ENCODE data around the gene PKN1. TPM values are rescaled to one million over a fixed set of nuclear protein-coding genes. Genes with fewer than 3 reads are reported as not detected.

Gene PKN1
- total and polyA plus RNA-seq, 2 of the 13 experiments (the other 11 are each of a cell fraction or from before 2014, with no cell fraction given): 45.7 to 54.5 TPM

DNA sequence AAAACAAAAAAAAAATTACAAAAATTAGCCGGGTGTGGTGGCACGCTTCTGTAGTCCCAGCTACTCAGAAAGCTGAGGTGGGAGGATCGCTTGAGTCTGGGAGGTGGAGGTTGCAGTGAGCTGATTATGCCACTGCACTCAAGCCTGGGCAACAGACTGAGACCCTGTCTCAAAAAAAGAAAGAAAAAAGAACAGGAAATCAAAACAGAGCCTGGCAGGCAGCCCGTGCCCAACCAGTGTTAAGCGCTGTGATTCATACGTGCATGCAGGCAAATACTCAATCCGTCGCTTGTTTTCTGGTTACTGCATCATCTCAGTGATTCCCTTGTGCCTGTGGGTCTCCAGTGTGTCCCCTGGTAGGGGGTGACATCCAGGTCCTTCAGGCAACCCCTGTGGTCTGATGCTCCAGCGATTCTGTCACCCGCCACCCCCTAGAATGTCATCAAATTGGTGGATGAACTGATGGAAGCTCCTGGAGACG, 32.1 kb upstream of the PKN1 start:
- BruUV-seq (replicated peaks): no TSS peak
- CTCF ChIA-PET (ENCODE audit: low intra/inter-chr PET ratio, low total read pairs): no interaction called here
- POLR2A ChIA-PET: no interaction called here
- Histone ChIP-seq H3K9ac (ENCODE audit: insufficient read depth, low read depth, low read length) (no peak overlapping the region), H3K36me3 (replicated peaks in 1 of 2; ENCODE audit: control insufficient read depth in 1 of 2, insufficient read depth in 2 of 2, low read length in 2 of 2) (no peaks in the 10 kb centered on the region), H2AFZ (ENCODE audit: low read length) (no peak overlapping the region), H4K20me1 (ENCODE audit: insufficient read depth, low read length) (no peaks in the 10 kb centered on the region), H3K4me3 (replicated peaks in 1 of 3; ENCODE audit: insufficient read depth in 1 of 3, low read depth in 2 of 3, low read length in 3 of 3) (no peak overlapping the region), H3K27me3 (ENCODE audit: control insufficient read depth in 1 of 2, insufficient read depth in 2 of 2, low read length in 2 of 2) (peaks cover 0 to 1% of the 10 kb centered on the region in 2 experiments; a peak in 1 of 5 replicates), H3K4me2 (ENCODE audit: low read depth, low read length) (no peak overlapping the region), H3K9me3 (ENCODE audit: low read length) (no peaks in the 10 kb centered on the region), H3K27ac (ENCODE audit: extremely low read length, insufficient read depth, low read length) (no peak overlapping the region), H3K4me1 (ENCODE audit: insufficient read depth, low read length) (0 out of 2 replicates have a peak, but pooled peaks cover 4% of the 10 kb centered on the region), H3K79me2 (ENCODE audit: insufficient read depth, low read length) (no peaks in the 10 kb centered on the region)
- intact Hi-C loops (cut with micrococcal nuclease; ENCODE audit: unreplicated experiment) (no loop called here), in situ Hi-C loops (cut with HindIII; ENCODE audit: extremely low pct_ligation_motif_present, low pct_unique_long_range_greater_than_20kb) (loop anchor here (25.0 kb wide), 1 partner anchor 514 kb away; the partner anchor contains the start of gene NANOS3)
- TF ChIP-seq HNRNPL (IDR thresholded peaks at IDR 0.05; ENCODE audit: low read depth, low read length): no peak
- TF ChIP-seq ZNF24 (IDR thresholded peaks at IDR 0.05): no peak
- no peak for TF ChIP-seq MZF1 (CRISPR knock-in tag; IDR thresholded peaks at IDR 0.05; ENCODE audit: borderline replicate concordance)
- FAIRE-seq: no peak
- ATAC-seq: no peak
- DNase-seq (ENCODE audit: low spot score): no peak
- WGBS (ENCODE audit: low lambda C conversion rate): 66% methylated on average over 9 of the region's 11 CpGs

GRCh38 chr19:14401468-14402195, 31.5 kb upstream of the PKN1 start:
- in situ Hi-C loops (cut with HindIII; ENCODE audit: extremely low pct_ligation_motif_present, low pct_unique_long_range_greater_than_20kb) (loop anchor here (25.0 kb wide), 1 partner anchor 514 kb away; the partner anchor contains the start of gene NANOS3), intact Hi-C loops (cut with micrococcal nuclease; ENCODE audit: unreplicated experiment) (no loop called here)
- 73% methylated on average over 17 of the region's 18 CpGs for WGBS (ENCODE audit: low lambda C conversion rate)
- no peak for ATAC-seq
- ChIA-PET CTCF (ENCODE audit: low intra/inter-chr PET ratio, low total read pairs) (no interaction called here), POLR2A (no interaction called here)
- H3K4me2 ChIP-seq (ENCODE audit: low read depth, low read length): no peak overlapping the region
- no peak overlapping the region for H3K27ac ChIP-seq (ENCODE audit: extremely low read length, insufficient read depth, low read length)
- H3K4me1 ChIP-seq (ENCODE audit: insufficient read depth, low read length): 0 out of 2 replicates have a peak, but pooled peaks cover 8% of the 10 kb centered on the region
- no peaks in the 10 kb centered on the region for H3K36me3 ChIP-seq (replicated peaks in 1 of 2; ENCODE audit: control insufficient read depth in 1 of 2, insufficient read depth in 2 of 2, low read length in 2 of 2)
- BruUV-seq (replicated peaks): no TSS peak
- no peaks in the 10 kb centered on the region for H4K20me1 ChIP-seq (ENCODE audit: insufficient read depth, low read length)
- H3K4me3 ChIP-seq (replicated peaks in 1 of 3; ENCODE audit: insufficient read depth in 1 of 3, low read depth in 2 of 3, low read length in 3 of 3): no peak overlapping the region
- H3K27me3 ChIP-seq (ENCODE audit: control insufficient read depth in 1 of 2, insufficient read depth in 2 of 2, low read length in 2 of 2): no peaks in the 10 kb centered on the region
- no peaks in the 10 kb centered on the region for H3K79me2 ChIP-seq (ENCODE audit: insufficient read depth, low read length)
- no peak overlapping the region for H3K9ac ChIP-seq (ENCODE audit: insufficient read depth, low read depth, low read length)
- DNase-seq (ENCODE audit: low spot score): no peak
- H3K9me3 ChIP-seq (ENCODE audit: low read length): no peaks in the 10 kb centered on the region
- H2AFZ ChIP-seq (ENCODE audit: low read length): no peak overlapping the region
- no peak for FAIRE-seq
- TF ChIP-seq KAT7 (CRISPR knock-in tag; IDR thresholded peaks at IDR 0.05; ENCODE audit: borderline replicate concordance) (no peak), NFIC (IDR thresholded peaks at IDR 0.05; ENCODE audit: low read length) (no peak), ETS1 (CRISPR knock-in tag; IDR thresholded peaks at IDR 0.05) (no peak), HOXA5 (CRISPR knock-in tag; IDR thresholded peaks at IDR 0.05) (no peak), ZNF773 (CRISPR knock-in tag; IDR thresholded peaks at IDR 0.05; ENCODE audit: borderline replicate concordance) (no peak), ZNF496 (CRISPR knock-in tag; IDR thresholded peaks at IDR 0.05; ENCODE audit: insufficient replicate concordance) (no peak), ZNF333 (CRISPR knock-in tag; IDR thresholded peaks at IDR 0.05; ENCODE audit: borderline replicate concordance) (no peak), ZNF737 (CRISPR knock-in tag; IDR thresholded peaks at IDR 0.05; ENCODE audit: borderline replicate concordance) (no peak), CSRNP1 (CRISPR knock-in tag; IDR thresholded peaks at IDR 0.05) (no peak)
- TF ChIP-seq, protein P1, sequence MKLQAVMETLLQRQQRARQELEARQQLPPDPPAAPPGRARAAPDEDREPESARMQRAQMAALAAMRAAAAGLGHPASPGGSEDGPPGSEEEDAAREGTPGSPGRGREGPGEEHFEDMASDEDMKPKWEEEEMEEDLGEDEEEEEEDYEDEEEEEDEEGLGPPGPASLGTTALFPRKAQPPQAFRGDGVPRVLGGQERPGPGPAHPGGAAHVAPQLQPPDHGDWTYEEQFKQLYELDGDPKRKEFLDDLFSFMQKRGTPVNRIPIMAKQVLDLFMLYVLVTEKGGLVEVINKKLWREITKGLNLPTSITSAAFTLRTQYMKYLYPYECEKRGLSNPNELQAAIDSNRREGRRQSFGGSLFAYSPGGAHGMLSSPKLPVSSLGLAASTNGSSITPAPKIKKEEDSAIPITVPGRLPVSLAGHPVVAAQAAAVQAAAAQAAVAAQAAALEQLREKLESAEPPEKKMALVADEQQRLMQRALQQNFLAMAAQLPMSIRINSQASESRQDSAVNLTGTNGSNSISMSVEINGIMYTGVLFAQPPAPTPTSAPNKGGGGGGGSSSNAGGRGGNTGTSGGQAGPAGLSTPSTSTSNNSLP (IDR thresholded peaks at IDR 0.05; ENCODE audit: low read depth, low read length): no peak

Data from HepG2 (cell line).